Fibroblast of the conjunctiva (primary cell): Measurements from ENCODE around the gene ADAP1.

Experiments
- DNase-seq: peaks from one replicate; pipeline ENCODE4 v3.0.0-alpha.2; 2010; ENCODE audit warnings: low read depth

Gene ADAP1

GRCh38 chr7:922334-923107 lies 32.0 kb downstream of the ADAP1 start:
- no peak for DNase-seq

GRCh38 chr7:921581-922333 lies 32.7 kb downstream of the ADAP1 start:
- no peak for DNase-seq

- no peak for DNase-seq
These were observed 33.4 kb downstream of the ADAP1 start for GRCh38 chr7:921071-921461.

- no peak for DNase-seq
These were observed 34.0 kb downstream of the ADAP1 start for GRCh38 chr7:920351-921070.

GRCh38 chr7:919924-920341 lies 34.5 kb downstream of the ADAP1 start:
- DNase-seq, result no peak

GRCh38 chr7:919114-919442 lies 35.4 kb downstream of the ADAP1 start:
- no peak for DNase-seq

GRCh38 chr7:918441-919113 lies 35.9 kb downstream of the ADAP1 start:
- no peak for DNase-seq

- no peak for DNase-seq
These were observed 36.4 kb downstream of the ADAP1 start for GRCh38 chr7:918118-918425.

- no peak for DNase-seq
These were observed 37.0 kb downstream of the ADAP1 start for GRCh38 chr7:917255-918117.

GRCh38 chr7:916291-916941 lies 38.1 kb downstream of the ADAP1 start:
- DNase-seq, result no peak

- DNase-seq, result no peak
These were observed 38.9 kb downstream of the ADAP1 start for GRCh38 chr7:915291-916218.

- no peak for DNase-seq
These were observed 39.8 kb downstream of the ADAP1 start for GRCh38 chr7:914521-915194.

- no peak for DNase-seq
These were observed 40.6 kb downstream of the ADAP1 start for GRCh38 chr7:913736-914520.

- no peak for DNase-seq
These were observed 42.5 kb downstream of the ADAP1 start for GRCh38 chr7:911791-912480.

GRCh38 chr7:910931-911431 lies 43.5 kb downstream of the ADAP1 start:
- no peak for DNase-seq

GRCh38 chr7:910441-910861 lies 44.0 kb downstream of the ADAP1 start:
- no peak for DNase-seq
